ENCODE measurements around the gene ARFRP1. TPM values are rescaled to one million over a fixed set of nuclear protein-coding genes. Genes with fewer than 3 reads are reported as not detected.

The ARFRP1 gene
- total RNA-seq, 2 donors from 2014 or later: 55.1 to 70.9 TPM

GRCh38 chr20:63740627-63741353 is 33.0 kb upstream of the ARFRP1 start:
- Mint-ChIP-seq H3K36me3 (ENCODE audit: insufficient read depth in 2 of 2) (no peaks in the 10 kb centered on the region), H3K9me3 (no peaks in the 10 kb centered on the region), H3K27me3 (ENCODE audit: low read depth) (no peaks in the 10 kb centered on the region), H3K4me3 (peak overlapping the region; percentile 58 to 60), H3K27ac (no peak overlapping the region), H3K4me1 (ENCODE audit: low read depth) (peaks cover 15% of the 10 kb centered on the region)
- peak; percentile 35 to 36 for DNase-seq
- ATAC-seq (replicated peaks in 1 of 2): peak in 1 of 2 donors; percentile 1

GRCh38 chr20:63740070-63740626 is 32.4 kb upstream of the ARFRP1 start:
- H3K9me3 Mint-ChIP-seq: no peaks in the 10 kb centered on the region
- H3K36me3 Mint-ChIP-seq (ENCODE audit: insufficient read depth in 2 of 2): peaks cover 0 to 1% of the 10 kb centered on the region in 2 donors
- no peak overlapping the region for H3K27ac Mint-ChIP-seq
- DNase-seq (peak; percentile 51 to 69), ATAC-seq (replicated peaks in 1 of 2) (peak; percentile 14 to 30)
- H3K27me3 Mint-ChIP-seq (ENCODE audit: low read depth): no peaks in the 10 kb centered on the region
- H3K4me1 Mint-ChIP-seq (ENCODE audit: low read depth): peaks cover 16% of the 10 kb centered on the region
- peak overlapping the region in 1 of 2 donors; percentile 60 for H3K4me3 Mint-ChIP-seq

GRCh38 chr20:63739130-63740069 is 31.6 kb upstream of the ARFRP1 start, which contains the start of gene SLC2A4RG:
Gene SLC2A4RG (plus strand): TSS chr20:63739776. CDS start chr20:63739913, 137 bp downstream.
- no peaks in the 10 kb centered on the region for H3K9me3 Mint-ChIP-seq
- no peak within 1 kb of the TSS for H3K27ac Mint-ChIP-seq

GRCh38 chr20:63738687-63739129 is 30.9 kb upstream of the ARFRP1 start:
- peaks cover 0 to 1% of the 10 kb centered on the region in 2 donors for H3K36me3 Mint-ChIP-seq (ENCODE audit: insufficient read depth in 2 of 2)
- H3K9me3 Mint-ChIP-seq: no peaks in the 10 kb centered on the region
- peaks cover 16% of the 10 kb centered on the region for H3K4me1 Mint-ChIP-seq (ENCODE audit: low read depth)
- no peak overlapping the region for H3K27ac Mint-ChIP-seq
- no peaks in the 10 kb centered on the region for H3K27me3 Mint-ChIP-seq (ENCODE audit: low read depth)
- peak overlapping the region; percentile 29 to 54 for H3K4me3 Mint-ChIP-seq
- ATAC-seq (replicated peaks in 1 of 2) (no peak), DNase-seq (peak in 1 of 2 donors; percentile 31)

More at GRCh38 chr20:63739130-63740069, 31.6 kb upstream of the ARFRP1 start, which contains the start of gene SLC2A4RG:
- Mint-ChIP-seq H3K27me3 (ENCODE audit: low read depth) (no peaks in the 10 kb centered on the region), H3K36me3 (ENCODE audit: insufficient read depth in 2 of 2) (peaks cover 0 to 1% of the 10 kb centered on the region in 2 donors), H3K4me3 (peak within 1 kb of the TSS; percentile 29 to 60), H3K4me1 (ENCODE audit: low read depth) (peaks cover 16% of the 10 kb centered on the region)
- ATAC-seq (replicated peaks in 1 of 2): peak; percentile 68 to 70
- DNase-seq: peak; percentile 72 to 84

GRCh38 chr20:63737945-63738686 is 30.3 kb upstream of the ARFRP1 start:
- Mint-ChIP-seq H3K9me3 (no peaks in the 10 kb centered on the region), H3K27ac (no peak overlapping the region), H3K4me3 (peak overlapping the region; percentile 46 to 54), H3K4me1 (ENCODE audit: low read depth) (peaks cover 16% of the 10 kb centered on the region), H3K36me3 (ENCODE audit: insufficient read depth in 2 of 2) (peaks cover 0 to 1% of the 10 kb centered on the region in 2 donors), H3K27me3 (ENCODE audit: low read depth) (no peaks in the 10 kb centered on the region)
- ATAC-seq (replicated peaks in 1 of 2) (peak; percentile 17 to 25), DNase-seq (peak in 1 of 2 donors; percentile 43)

- Mint-ChIP-seq H3K4me3 (peak overlapping the region; percentile 62 to 85), H3K9me3 (no peaks in the 10 kb centered on the region), H3K27ac (no peak overlapping the region), H3K4me1 (ENCODE audit: low read depth) (peaks cover 16% of the 10 kb centered on the region), H3K27me3 (ENCODE audit: low read depth) (no peaks in the 10 kb centered on the region), H3K36me3 (ENCODE audit: insufficient read depth in 2 of 2) (peaks cover 0 to 1% of the 10 kb centered on the region in 2 donors)
- DNase-seq: peak in 1 of 2 donors; percentile 38
- ATAC-seq (replicated peaks in 1 of 2): no peak
These were observed 29.8 kb upstream of the ARFRP1 start for GRCh38 chr20:63737695-63737944.

GRCh38 chr20:63736893-63737694 is 29.3 kb upstream of the ARFRP1 start:
- Mint-ChIP-seq H3K9me3 (no peaks in the 10 kb centered on the region), H3K4me1 (ENCODE audit: low read depth) (peaks cover 16% of the 10 kb centered on the region), H3K4me3 (peak overlapping the region; percentile 62 to 85), H3K27ac (no peak overlapping the region), H3K27me3 (ENCODE audit: low read depth) (no peaks in the 10 kb centered on the region), H3K36me3 (ENCODE audit: insufficient read depth in 2 of 2) (peaks cover 0 to 1% of the 10 kb centered on the region in 2 donors)
- DNase-seq: peak; percentile 57 to 59
- ATAC-seq (replicated peaks in 1 of 2): peak; percentile 31 to 33

GRCh38 chr20:63735859-63736718 is 28.3 kb upstream of the ARFRP1 start, which contains the start of gene LIME1:
Gene LIME1 (plus strand): TSS chr20:63736664. CDS start chr20:63737550, 886 bp downstream.
- peaks cover 0 to 1% of the 10 kb centered on the region in 2 donors for H3K36me3 Mint-ChIP-seq (ENCODE audit: insufficient read depth in 2 of 2)
- peak within 1 kb of the TSS; percentile 62 to 85 for H3K4me3 Mint-ChIP-seq
- peak; percentile 36 to 49 for ATAC-seq (replicated peaks in 1 of 2)

GRCh38 chr20:63734946-63735858 is 27.4 kb upstream of the ARFRP1 start:
- DNase-seq (no peak), ATAC-seq (replicated peaks in 1 of 2) (no peak)
- peaks cover 16% of the 10 kb centered on the region for H3K4me1 Mint-ChIP-seq (ENCODE audit: low read depth)
- peak overlapping the region in 1 of 2 donors; percentile 62 for H3K4me3 Mint-ChIP-seq
- H3K27ac Mint-ChIP-seq: no peak overlapping the region
- no peaks in the 10 kb centered on the region for H3K27me3 Mint-ChIP-seq (ENCODE audit: low read depth)
- no peaks in the 10 kb centered on the region for H3K9me3 Mint-ChIP-seq
- peaks cover 0 to 1% of the 10 kb centered on the region in 2 donors for H3K36me3 Mint-ChIP-seq (ENCODE audit: insufficient read depth in 2 of 2)

More at GRCh38 chr20:63735859-63736718, 28.3 kb upstream of the ARFRP1 start, which contains the start of gene LIME1:
- Mint-ChIP-seq H3K27me3 (ENCODE audit: low read depth) (no peaks in the 10 kb centered on the region), H3K9me3 (no peaks in the 10 kb centered on the region), H3K4me1 (ENCODE audit: low read depth) (peaks cover 16% of the 10 kb centered on the region), H3K27ac (no peak within 1 kb of the TSS)
- DNase-seq: peak; percentile 71 to 75

Data from activated T-cell treated with anti-CD3 and anti-CD28 coated beads, Interleukin-2, amount 50 U/mL, for 72 hours (primary cell).